BE2C (cell line): Measurements from ENCODE around the gene ISLR.

Experiments used
- DNase-seq: peaks from one replicate; pipeline ENCODE4 v3.0.0-alpha.2; 2020
- H3K27me3 ChIP-seq: fragments of 250-450 bp; sonication (Bioruptor Pico); 2 replicates; pipeline ENCODE4 v1.5.1; 2020; ENCODE audit warnings: mild to moderate bottlenecking
- H3K36me3 ChIP-seq: fragments of 250-450 bp; sonication (Bioruptor Pico); 2 replicates; pipeline ENCODE4 v1.5.1; 2020; ENCODE audit warnings: mild to moderate bottlenecking
- H3K4me1 ChIP-seq: fragments of 250-450 bp; sonication (Bioruptor Pico); 2 replicates; pipeline ENCODE4 v1.5.1; 2020
- H3K4me3 ChIP-seq: 2 replicates; pipeline ENCODE4 v1.5.1; 2011; ENCODE audit warnings: low read depth, low read length
- H3K9me3 ChIP-seq: fragments of 250-450 bp; sonication (Bioruptor Pico); 2 replicates; pipeline ENCODE4 v1.5.1; 2020
- TF ChIP-seq, protein P1 (sequence below): IDR thresholded peaks from 2 replicates; pipeline ENCODE4 v1.5.1; 2012; ENCODE audit warnings: mild to moderate bottlenecking, low read depth, low read length

The ISLR gene

DNA sequence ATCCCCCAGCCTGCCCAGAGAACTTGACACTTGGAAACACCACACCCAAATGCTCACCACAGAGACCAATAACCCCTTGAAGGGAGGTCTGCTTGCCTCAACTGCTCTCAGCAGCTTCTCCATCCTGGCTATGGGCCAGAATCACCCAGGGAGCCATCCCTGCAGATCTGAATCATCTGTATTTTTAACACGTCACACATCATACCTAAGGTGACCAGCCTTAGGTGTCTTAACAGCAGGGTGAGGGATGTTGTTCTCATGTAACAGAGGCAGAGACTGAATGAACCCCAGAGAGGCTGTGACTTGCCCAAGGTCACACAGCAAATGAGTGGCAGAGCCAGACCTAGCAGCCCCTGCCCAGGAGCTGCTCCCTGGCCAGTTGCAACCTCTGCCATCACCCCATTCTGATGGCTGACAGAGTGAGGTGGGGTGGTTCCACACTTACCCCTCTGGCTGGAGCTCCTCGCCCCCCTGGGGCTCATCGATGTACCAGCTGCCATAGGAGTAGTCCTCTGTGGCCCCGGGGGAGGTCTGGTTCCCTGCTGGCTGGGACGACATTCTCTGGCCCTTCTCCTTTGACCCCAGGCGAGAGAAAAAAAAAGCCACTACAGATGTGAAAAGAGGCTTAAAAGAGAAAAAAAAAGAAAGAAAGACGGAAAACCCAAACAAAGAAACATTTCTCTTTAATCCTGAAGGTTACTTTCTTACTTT, 28.4 kb downstream of the ISLR start:
- H3K9me3 ChIP-seq, result no peaks in the 10 kb centered on the region
- H3K4me3 ChIP-seq, result peak overlapping the region; percentile 81
- peaks cover 65% of the 10 kb centered on the region for H3K36me3 ChIP-seq
- DNase-seq, result peak; percentile 48
- no peaks in the 10 kb centered on the region for H3K27me3 ChIP-seq
- TF ChIP-seq, protein P1, sequence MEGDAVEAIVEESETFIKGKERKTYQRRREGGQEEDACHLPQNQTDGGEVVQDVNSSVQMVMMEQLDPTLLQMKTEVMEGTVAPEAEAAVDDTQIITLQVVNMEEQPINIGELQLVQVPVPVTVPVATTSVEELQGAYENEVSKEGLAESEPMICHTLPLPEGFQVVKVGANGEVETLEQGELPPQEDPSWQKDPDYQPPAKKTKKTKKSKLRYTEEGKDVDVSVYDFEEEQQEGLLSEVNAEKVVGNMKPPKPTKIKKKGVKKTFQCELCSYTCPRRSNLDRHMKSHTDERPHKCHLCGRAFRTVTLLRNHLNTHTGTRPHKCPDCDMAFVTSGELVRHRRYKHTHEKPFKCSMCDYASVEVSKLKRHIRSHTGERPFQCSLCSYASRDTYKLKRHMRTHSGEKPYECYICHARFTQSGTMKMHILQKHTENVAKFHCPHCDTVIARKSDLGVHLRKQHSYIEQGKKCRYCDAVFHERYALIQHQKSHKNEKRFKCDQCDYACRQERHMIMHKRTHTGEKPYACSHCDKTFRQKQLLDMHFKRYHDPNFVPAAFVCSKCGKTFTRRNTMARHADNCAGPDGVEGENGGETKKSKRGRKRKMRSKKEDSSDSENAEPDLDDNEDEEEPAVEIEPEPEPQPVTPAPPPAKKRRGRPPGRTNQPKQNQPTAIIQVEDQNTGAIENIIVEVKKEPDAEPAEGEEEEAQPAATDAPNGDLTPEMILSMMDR, result no peak
- peaks cover 25% of the 10 kb centered on the region for H3K4me1 ChIP-seq

GRCh38 chr15:74202452-74203401, 29.2 kb downstream of the ISLR start, which contains the start of gene STRA6:
Gene STRA6 (minus strand): TSS chr15:74202787. CDS start chr15:74202267, 520 bp downstream.
- Histone ChIP-seq H3K27me3 (no peaks in the 10 kb centered on the region), H3K9me3 (no peaks in the 10 kb centered on the region), H3K36me3 (peaks cover 63% of the 10 kb centered on the region), H3K4me3 (peak within 1 kb of the TSS; percentile 81), H3K4me1 (peaks cover 17% of the 10 kb centered on the region)
- TF ChIP-seq, protein P1, result peak; percentile 52
- DNase-seq, result peak; percentile 96

- TF ChIP-seq, protein P1, result peak; percentile 17; the same call in 1 of the 2 replicates
- peak overlapping the region; percentile 81 for H3K4me3 ChIP-seq
- H3K9me3 ChIP-seq, result no peaks in the 10 kb centered on the region
- peak; percentile 87 for DNase-seq
- H3K36me3 ChIP-seq, result peaks cover 58% of the 10 kb centered on the region
- no peaks in the 10 kb centered on the region for H3K27me3 ChIP-seq
- H3K4me1 ChIP-seq, result peaks cover 23% of the 10 kb centered on the region
Measured at GRCh38 chr15:74203914-74204431, 30.5 kb downstream of the ISLR start.

DNA sequence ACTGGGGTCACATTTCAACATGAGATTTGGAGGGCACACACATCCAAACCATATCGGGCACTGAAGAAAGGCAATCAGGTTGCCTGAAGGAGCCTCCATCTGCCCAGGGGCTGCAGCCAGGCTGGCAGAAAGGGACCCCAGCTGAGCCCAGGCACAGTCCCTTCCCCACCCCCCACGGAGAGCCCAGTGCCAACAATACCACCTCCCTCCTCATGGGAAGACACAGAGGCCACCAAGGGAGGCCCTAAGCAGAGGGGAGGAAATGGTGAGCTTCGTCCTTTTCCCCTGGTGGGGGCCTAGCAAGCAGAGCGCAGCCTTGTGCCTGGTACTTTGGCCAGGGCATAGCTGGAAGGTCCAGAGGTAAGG, 32.1 kb downstream of the ISLR start:
- H3K9me3 ChIP-seq, result no peaks in the 10 kb centered on the region
- peaks cover 55% of the 10 kb centered on the region for H3K36me3 ChIP-seq
- H3K27me3 ChIP-seq, result no peaks in the 10 kb centered on the region
- H3K4me3 ChIP-seq, result no peak overlapping the region
- DNase-seq, result no peak
- TF ChIP-seq, protein P1, result no peak
- H3K4me1 ChIP-seq, result peaks cover 36% of the 10 kb centered on the region

- Histone ChIP-seq H3K36me3 (peaks cover 56% of the 10 kb centered on the region), H3K27me3 (no peaks in the 10 kb centered on the region), H3K4me3 (no peak overlapping the region), H3K4me1 (peaks cover 36% of the 10 kb centered on the region), H3K9me3 (no peaks in the 10 kb centered on the region)
- TF ChIP-seq, protein P1, result no peak
- DNase-seq, result no peak
Measured at GRCh38 chr15:74206801-74207281, 33.3 kb downstream of the ISLR start.
